ENCODE measurements around the gene MKRN2.

MKRN2 gene

GRCh38 chr3:12574661-12575060 lies 17.8 kb downstream of the MKRN2 start:
- no peaks in the 10 kb centered on the region for H3K27me3 ChIP-seq (ENCODE audit: insufficient read depth, low read length)
- WGBS (ENCODE audit: extremely low coverage, insufficient coverage, insufficient read length) = no CpG with 5 or more reads among the region's 7 CpGs

GRCh38 chr3:12577379-12577778 lies 20.5 kb downstream of the MKRN2 start:
- no peak overlapping the region for H4K91ac ChIP-seq (ENCODE audit: low read depth, low read length)
- no peak overlapping the region for H2BK12ac ChIP-seq (ENCODE audit: low read length)
- no peaks in the 10 kb centered on the region for H3K79me2 ChIP-seq (ENCODE audit: control insufficient read depth, insufficient read depth, low read length, poor library complexity)
- H3K4me2 ChIP-seq (ENCODE audit: low read length) = no peak overlapping the region
- no peaks in the 10 kb centered on the region for H3K4me1 ChIP-seq (ENCODE audit: control insufficient read depth in 1 of 2, insufficient read depth in 2 of 2, low read length in 2 of 2)
- H3K27me3 ChIP-seq (ENCODE audit: insufficient read depth, low read length) = no peaks in the 10 kb centered on the region
- H3K18ac ChIP-seq (ENCODE audit: low read length) = no peak overlapping the region
- H3K9ac ChIP-seq (ENCODE audit: low read length) = no peak overlapping the region
- H3K27ac ChIP-seq (ENCODE audit: low read depth, low read length) = no peak overlapping the region
- peaks cover 60 to 65% of the 10 kb centered on the region in 2 experiments for H3K36me3 ChIP-seq (ENCODE audit: control insufficient read depth in 1 of 2, insufficient read depth in 2 of 2, low read length in 2 of 2)
- no peak overlapping the region for H4K12ac ChIP-seq (ENCODE audit: low read depth, low read length)
- no peak overlapping the region for H3K4me3 ChIP-seq (ENCODE audit: low read depth, low read length)
- no peak overlapping the region for H2BK5ac ChIP-seq (ENCODE audit: low read depth, low read length, poor library complexity)
- no peak overlapping the region for H2AFZ ChIP-seq (ENCODE audit: insufficient read depth, low read length, poor library complexity)
- H2BK120ac ChIP-seq (ENCODE audit: insufficient read depth, low read length, poor library complexity) = no peak overlapping the region
- H4K8ac ChIP-seq (ENCODE audit: low read depth, low read length) = no peak overlapping the region
- no CpG with 5 or more reads among the region's 5 CpGs for WGBS (ENCODE audit: extremely low coverage, insufficient coverage, insufficient read length)
- no peak overlapping the region for H3K14ac ChIP-seq (ENCODE audit: low read length)
- no peak overlapping the region for H3K4ac ChIP-seq (ENCODE audit: low read depth, low read length)
- H3K23ac ChIP-seq (ENCODE audit: low read length) = no peak overlapping the region
- H3K9me3 ChIP-seq (ENCODE audit: insufficient read depth, low read depth, low read length) = no peaks in the 10 kb centered on the region
- DNase-seq = peak in 1 of 2 donors; percentile 46
- no peaks in the 10 kb centered on the region for H3K79me1 ChIP-seq (ENCODE audit: low read length)
- H2AK5ac ChIP-seq (ENCODE audit: low read length) = no peak overlapping the region

More at GRCh38 chr3:12574661-12575060, 17.8 kb downstream of the MKRN2 start:
- no peak overlapping the region for H2AK5ac ChIP-seq (ENCODE audit: low read length)
- no peak overlapping the region for H2BK120ac ChIP-seq (ENCODE audit: insufficient read depth, low read length, poor library complexity)
- no peak overlapping the region for H3K23ac ChIP-seq (ENCODE audit: low read length)
- peaks cover 57 to 63% of the 10 kb centered on the region in 2 experiments for H3K36me3 ChIP-seq (ENCODE audit: control insufficient read depth in 1 of 2, insufficient read depth in 2 of 2, low read length in 2 of 2)
- no peaks in the 10 kb centered on the region for H3K4me1 ChIP-seq (ENCODE audit: control insufficient read depth in 1 of 2, insufficient read depth in 2 of 2, low read length in 2 of 2)
- no peak overlapping the region for H4K8ac ChIP-seq (ENCODE audit: low read depth, low read length)
- no peak overlapping the region for H4K91ac ChIP-seq (ENCODE audit: low read depth, low read length)
- no peak overlapping the region for H3K4me2 ChIP-seq (ENCODE audit: low read length)
- H3K18ac ChIP-seq (ENCODE audit: low read length) = no peak overlapping the region
- H3K9ac ChIP-seq (ENCODE audit: low read length) = no peak overlapping the region
- no peak overlapping the region for H2BK5ac ChIP-seq (ENCODE audit: low read depth, low read length, poor library complexity)
- no peak overlapping the region for H2AFZ ChIP-seq (ENCODE audit: insufficient read depth, low read length, poor library complexity)
- no peaks in the 10 kb centered on the region for H3K79me2 ChIP-seq (ENCODE audit: control insufficient read depth, insufficient read depth, low read length, poor library complexity)
- H2BK12ac ChIP-seq (ENCODE audit: low read length) = no peak overlapping the region
- no peak overlapping the region for H3K4ac ChIP-seq (ENCODE audit: low read depth, low read length)
- H3K79me1 ChIP-seq (ENCODE audit: low read length) = no peaks in the 10 kb centered on the region
- H4K12ac ChIP-seq (ENCODE audit: low read depth, low read length) = no peak overlapping the region
- H3K9me3 ChIP-seq (ENCODE audit: insufficient read depth, low read depth, low read length) = no peaks in the 10 kb centered on the region
- H3K14ac ChIP-seq (ENCODE audit: low read length) = no peak overlapping the region
- no peak for DNase-seq
- no peak overlapping the region for H3K27ac ChIP-seq (ENCODE audit: low read depth, low read length)
- H3K4me3 ChIP-seq (ENCODE audit: low read depth, low read length) = no peak overlapping the region

- no peak overlapping the region for H2AK5ac ChIP-seq (ENCODE audit: low read length)
- no peaks in the 10 kb centered on the region for H3K4me1 ChIP-seq (ENCODE audit: control insufficient read depth in 1 of 2, insufficient read depth in 2 of 2, low read length in 2 of 2)
- H2BK12ac ChIP-seq (ENCODE audit: low read length) = no peak overlapping the region
- H3K18ac ChIP-seq (ENCODE audit: low read length) = no peak overlapping the region
- no peaks in the 10 kb centered on the region for H3K79me1 ChIP-seq (ENCODE audit: low read length)
- H3K4ac ChIP-seq (ENCODE audit: low read depth, low read length) = no peak overlapping the region
- H3K4me2 ChIP-seq (ENCODE audit: low read length) = no peak overlapping the region
- no peak overlapping the region for H3K4me3 ChIP-seq (ENCODE audit: low read depth, low read length)
- peaks cover 54 to 66% of the 10 kb centered on the region in 2 experiments for H3K36me3 ChIP-seq (ENCODE audit: control insufficient read depth in 1 of 2, insufficient read depth in 2 of 2, low read length in 2 of 2)
- H2BK5ac ChIP-seq (ENCODE audit: low read depth, low read length, poor library complexity) = no peak overlapping the region
- H3K9ac ChIP-seq (ENCODE audit: low read length) = no peak overlapping the region
- H3K9me3 ChIP-seq (ENCODE audit: insufficient read depth, low read depth, low read length) = no peaks in the 10 kb centered on the region
- no peak overlapping the region for H3K14ac ChIP-seq (ENCODE audit: low read length)
- H3K27me3 ChIP-seq (ENCODE audit: insufficient read depth, low read length) = no peaks in the 10 kb centered on the region
- H3K79me2 ChIP-seq (ENCODE audit: control insufficient read depth, insufficient read depth, low read length, poor library complexity) = no peaks in the 10 kb centered on the region
- no CpG with 5 or more reads among the region's 2 CpGs for WGBS (ENCODE audit: extremely low coverage, insufficient coverage, insufficient read length)
- no peak overlapping the region for H3K27ac ChIP-seq (ENCODE audit: low read depth, low read length)
- DNase-seq = no peak
- H3K23ac ChIP-seq (ENCODE audit: low read length) = no peak overlapping the region
- H4K12ac ChIP-seq (ENCODE audit: low read depth, low read length) = no peak overlapping the region
- no peak overlapping the region for H4K91ac ChIP-seq (ENCODE audit: low read depth, low read length)
- H2BK120ac ChIP-seq (ENCODE audit: insufficient read depth, low read length, poor library complexity) = no peak overlapping the region
- no peak overlapping the region for H2AFZ ChIP-seq (ENCODE audit: insufficient read depth, low read length, poor library complexity)
- H4K8ac ChIP-seq (ENCODE audit: low read depth, low read length) = no peak overlapping the region
Observed at GRCh38 chr3:12578742-12579141, 21.9 kb downstream of the MKRN2 start.

- no peak overlapping the region for H3K18ac ChIP-seq (ENCODE audit: low read length)
- H2BK5ac ChIP-seq (ENCODE audit: low read depth, low read length, poor library complexity) = no peak overlapping the region
- no peak overlapping the region for H2AFZ ChIP-seq (ENCODE audit: insufficient read depth, low read length, poor library complexity)
- no CpG with 5 or more reads among the region's 3 CpGs for WGBS (ENCODE audit: extremely low coverage, insufficient coverage, insufficient read length)
- no peak overlapping the region for H2BK120ac ChIP-seq (ENCODE audit: insufficient read depth, low read length, poor library complexity)
- H2AK5ac ChIP-seq (ENCODE audit: low read length) = no peak overlapping the region
- H3K14ac ChIP-seq (ENCODE audit: low read length) = no peak overlapping the region
- H3K79me1 ChIP-seq (ENCODE audit: low read length) = no peaks in the 10 kb centered on the region
- H3K4ac ChIP-seq (ENCODE audit: low read depth, low read length) = no peak overlapping the region
- no peak overlapping the region for H4K91ac ChIP-seq (ENCODE audit: low read depth, low read length)
- H3K4me3 ChIP-seq (ENCODE audit: low read depth, low read length) = no peak overlapping the region
- DNase-seq = no peak
- H4K8ac ChIP-seq (ENCODE audit: low read depth, low read length) = no peak overlapping the region
- H4K12ac ChIP-seq (ENCODE audit: low read depth, low read length) = no peak overlapping the region
- no peaks in the 10 kb centered on the region for H3K27me3 ChIP-seq (ENCODE audit: insufficient read depth, low read length)
- H3K4me2 ChIP-seq (ENCODE audit: low read length) = no peak overlapping the region
- H3K79me2 ChIP-seq (ENCODE audit: control insufficient read depth, insufficient read depth, low read length, poor library complexity) = no peaks in the 10 kb centered on the region
- no peak overlapping the region for H2BK12ac ChIP-seq (ENCODE audit: low read length)
- no peak overlapping the region for H3K23ac ChIP-seq (ENCODE audit: low read length)
- H3K9ac ChIP-seq (ENCODE audit: low read length) = no peak overlapping the region
- H3K36me3 ChIP-seq (ENCODE audit: control insufficient read depth in 1 of 2, insufficient read depth in 2 of 2, low read length in 2 of 2) = peaks cover 54 to 66% of the 10 kb centered on the region in 2 experiments
- H3K9me3 ChIP-seq (ENCODE audit: insufficient read depth, low read depth, low read length) = no peaks in the 10 kb centered on the region
- no peak overlapping the region for H3K27ac ChIP-seq (ENCODE audit: low read depth, low read length)
- no peaks in the 10 kb centered on the region for H3K4me1 ChIP-seq (ENCODE audit: control insufficient read depth in 1 of 2, insufficient read depth in 2 of 2, low read length in 2 of 2)
Observed at GRCh38 chr3:12579456-12579855, 22.6 kb downstream of the MKRN2 start.

Data from trophoblast cell (in vitro differentiated cells and primary cell).